Neuronal stem cell (in vitro differentiated cells): ENCODE results near the gene CRTAP.

Experiments used
- DNase-seq: peaks from one replicate; pipeline ENCODE4 v3.0.0-alpha.2; 2013; ENCODE audit warnings: low spot score
- H2AFZ ChIP-seq: one replicate; pipeline ENCODE4 v1.6.1; 2013; ENCODE audit warnings: mild to moderate bottlenecking, low read length, inconsistent platforms
- H2AK5ac ChIP-seq: 2 replicates; pipeline ENCODE4 v1.6.1; 2013; ENCODE audit warnings: low read depth, mild to moderate bottlenecking, inconsistent platforms, low read length, moderate library complexity, mixed read lengths
- H2BK120ac ChIP-seq: 2 replicates; pipeline ENCODE4 v1.6.1; 2013; ENCODE audit warnings: low read depth, mild to moderate bottlenecking, inconsistent platforms, low read length, moderate library complexity, mixed read lengths
- H2BK12ac ChIP-seq: one replicate; pipeline ENCODE4 v1.6.1; 2013; ENCODE audit warnings: low read length, inconsistent platforms
- H2BK15ac ChIP-seq: 2 replicates; pipeline ENCODE4 v1.6.1; 2013; ENCODE audit warnings: mild to moderate bottlenecking, low read length, inconsistent platforms, mixed read lengths
- H2BK5ac ChIP-seq: one replicate; pipeline ENCODE4 v1.6.1; 2013; ENCODE audit warnings: inconsistent platforms, mild to moderate bottlenecking, low read length, moderate library complexity
- H3K14ac ChIP-seq: one replicate; pipeline ENCODE4 v1.6.1; 2013; ENCODE audit warnings: low read length, inconsistent platforms
- H3K18ac ChIP-seq: 2 replicates; pipeline ENCODE4 v1.6.1; 2013; ENCODE audit warnings: low read length, inconsistent platforms
- H3K23ac ChIP-seq: 2 replicates; pipeline ENCODE4 v1.6.1; 2013; ENCODE audit warnings: low read depth, mild to moderate bottlenecking, mixed read lengths, low read length, inconsistent platforms; ENCODE audit not compliant: poor library complexity
- H3K27ac ChIP-seq: replicated peaks from 3 replicates; pipeline ENCODE4 v1.5.1; 2013; ENCODE audit warnings: low read length, inconsistent platforms
- H3K27me3 ChIP-seq, 3 experiments: 2 replicates each; pipeline ENCODE4 v1.6.1; 2013; ENCODE audit warnings: low read length in 3 of 3, mild to moderate bottlenecking in 2 of 3, inconsistent platforms in 1 of 3, low read depth in 1 of 3, mixed read lengths in 1 of 3, moderate library complexity in 1 of 3; ENCODE audit not compliant: control insufficient read depth in 3 of 3, insufficient read depth in 3 of 3
- H3K36me3 ChIP-seq, 2 donors: replicated peaks in 1 of 2; 2 replicates each; pipeline ENCODE4 v1.6.1; 2013; ENCODE audit warnings: low read length in 2 of 2; ENCODE audit not compliant: control insufficient read depth in 2 of 2, insufficient read depth in 2 of 2
- H3K4ac ChIP-seq: 2 replicates; pipeline ENCODE4 v1.6.1; 2013; ENCODE audit warnings: inconsistent platforms, mild to moderate bottlenecking, low read length, moderate library complexity
- H3K4me1 ChIP-seq, 2 donors: 1 replicate in 1 of 2; 2 replicates in 1 of 2; pipeline ENCODE4 v1.6.1; 2013; ENCODE audit warnings: low read length in 2 of 2, low read depth in 1 of 2; ENCODE audit not compliant: control insufficient read depth in 2 of 2, insufficient read depth in 1 of 2
- H3K4me2 ChIP-seq: one replicate; pipeline ENCODE4 v1.6.1; 2013; ENCODE audit warnings: mild to moderate bottlenecking, low read length, inconsistent platforms; ENCODE audit not compliant: insufficient read depth, poor library complexity, severe bottlenecking
- H3K4me3 ChIP-seq, 2 donors: 2 replicates each; pipeline ENCODE4 v1.5.1; 2013; ENCODE audit warnings: low read length in 2 of 2, mild to moderate bottlenecking in 2 of 2, inconsistent platforms in 1 of 2, moderate library complexity in 1 of 2
- H3K79me1 ChIP-seq: one replicate; pipeline ENCODE4 v1.6.1; 2013; ENCODE audit warnings: low read depth, mild to moderate bottlenecking, inconsistent platforms, low read length, moderate library complexity
- H3K9ac ChIP-seq: one replicate; pipeline ENCODE4 v1.6.1; 2013; ENCODE audit warnings: mild to moderate bottlenecking, low read depth, low read length, inconsistent platforms; ENCODE audit not compliant: poor library complexity
- H3K9me3 ChIP-seq, 2 donors: replicated peaks in 1 of 2; 2 replicates each; pipeline versions ENCODE3 to v1.6.1; 2013; ENCODE audit warnings: low read length in 2 of 2, mild to moderate bottlenecking in 2 of 2, inconsistent platforms in 1 of 2, low read depth in 1 of 2, mixed read lengths in 1 of 2, moderate library complexity in 1 of 2; ENCODE audit not compliant: control insufficient read depth in 2 of 2, insufficient read depth in 1 of 2
- H4K8ac ChIP-seq: one replicate; pipeline ENCODE4 v1.6.1; 2013; ENCODE audit warnings: low read depth, mild to moderate bottlenecking, inconsistent platforms, low read length, moderate library complexity
- H4K91ac ChIP-seq: one replicate; pipeline ENCODE4 v1.6.1; 2013; ENCODE audit warnings: low read length, low read depth, mild to moderate bottlenecking, inconsistent platforms; ENCODE audit not compliant: poor library complexity
- WGBS, 2 donors: extraction: QIAGEN DNeasy Blood & Tissue Kit; methylation state at CpG; one replicate each; pipeline ENCODE4 v1.1.7; 2013; ENCODE audit warnings: missing lambda C conversion rate in 2 of 2, mixed read lengths in 1 of 2; ENCODE audit not compliant: insufficient read length in 2 of 2, insufficient replicate concordance in 1 of 2; ENCODE audit errors: extremely low coverage in 2 of 2; 5-methylcytosine and 5-hydroxymethylcytosine counted together

The CRTAP gene

DNA sequence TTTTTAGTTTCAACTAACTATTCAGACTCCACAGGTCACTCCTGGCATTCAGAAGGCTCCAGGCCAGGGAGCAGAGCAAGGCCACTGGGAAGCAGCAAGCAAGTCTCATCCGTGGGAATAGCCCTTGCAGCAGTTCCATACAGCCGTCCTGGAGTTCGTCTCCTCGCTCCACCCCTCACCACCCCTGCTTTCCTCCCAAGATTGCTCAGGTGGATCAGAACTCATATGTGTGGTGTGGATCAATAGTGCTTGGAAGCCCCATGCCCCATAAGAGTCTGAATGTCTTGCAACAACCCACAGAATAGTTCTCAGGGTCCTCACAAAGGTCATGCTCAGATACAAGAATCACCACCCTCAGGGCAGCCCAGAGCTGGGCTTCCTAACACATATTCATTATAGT is 60.3 kb downstream of the CRTAP start:
- Histone ChIP-seq H3K18ac (no peak overlapping the region), H3K27me3 (no peaks in the 10 kb centered on the region), H3K9me3 (no peaks in the 10 kb centered on the region), H3K9ac (peak overlapping the region; percentile 39), H3K27ac (no peak overlapping the region), H3K4ac (no peak overlapping the region), H4K91ac (no peak overlapping the region), H2AFZ (no peak overlapping the region), H3K4me2 (no peak overlapping the region), H3K4me3 (no peak overlapping the region), H3K4me1 (no peaks in the 10 kb centered on the region), H2BK15ac (no peak overlapping the region), H3K14ac (no peak overlapping the region), H4K8ac (no peak overlapping the region), H2BK120ac (no peak overlapping the region), H2BK5ac (no peak overlapping the region), H2AK5ac (no peak overlapping the region), H2BK12ac (no peak overlapping the region), H3K79me1 (no peaks in the 10 kb centered on the region), H3K23ac (peak overlapping the region; percentile 27), H3K36me3 (no peaks in the 10 kb centered on the region)
- no CpG with 5 or more reads among the region's 4 CpGs for WGBS, 2 donors
- DNase-seq = no peak

DNA sequence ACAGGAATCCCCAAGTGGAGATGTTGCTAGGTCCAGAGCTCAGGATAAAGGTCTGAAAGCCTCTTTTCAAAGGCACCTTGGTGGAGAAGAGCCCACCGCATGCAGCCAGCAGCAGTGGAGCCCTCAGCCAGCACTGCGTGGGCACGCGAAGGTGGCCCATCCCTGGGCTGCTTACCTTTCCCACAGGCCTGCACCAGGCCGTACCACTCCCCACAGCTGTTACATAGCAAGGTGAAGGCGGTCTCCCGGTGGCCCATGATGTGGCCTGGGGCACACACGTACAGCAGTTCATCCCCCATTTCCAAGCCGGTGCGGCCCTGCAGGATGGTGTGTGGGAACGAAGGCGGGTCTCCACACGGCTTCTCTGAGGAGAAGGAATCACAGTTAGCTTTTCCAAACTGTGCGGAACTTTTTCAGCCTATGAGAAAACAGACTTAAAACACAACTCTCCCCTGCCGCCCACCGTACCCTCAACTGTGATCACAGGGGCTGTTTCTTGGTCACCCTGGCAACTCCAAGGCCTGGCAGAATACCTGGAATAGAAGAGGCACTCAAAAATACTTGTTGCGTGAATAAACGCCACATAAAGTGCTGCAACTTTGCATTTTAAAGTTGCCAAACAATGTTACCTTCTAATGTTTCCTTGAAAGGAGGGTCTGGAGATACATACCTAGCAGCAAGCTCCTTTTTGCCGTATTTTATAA is 61.0 kb downstream of the CRTAP start:
- no peaks in the 10 kb centered on the region for H3K4me1 ChIP-seq
- H2BK5ac ChIP-seq = no peak overlapping the region
- H3K36me3 ChIP-seq = no peaks in the 10 kb centered on the region
- no peak overlapping the region for H2BK12ac ChIP-seq
- no peak overlapping the region for H2BK120ac ChIP-seq
- no peak overlapping the region for H3K4ac ChIP-seq
- H3K9ac ChIP-seq = no peak overlapping the region
- H3K4me3 ChIP-seq = peak overlapping the region in 1 of 2 donors; percentile 53
- H2AFZ ChIP-seq = no peak overlapping the region
- H3K4me2 ChIP-seq = no peak overlapping the region
- H3K9me3 ChIP-seq = no peaks in the 10 kb centered on the region
- H3K27me3 ChIP-seq = no peaks in the 10 kb centered on the region
- no peak overlapping the region for H3K23ac ChIP-seq
- no peak overlapping the region for H4K91ac ChIP-seq
- H2AK5ac ChIP-seq = no peak overlapping the region
- no peak overlapping the region for H3K18ac ChIP-seq
- no peak overlapping the region for H4K8ac ChIP-seq
- no peak overlapping the region for H3K27ac ChIP-seq
- WGBS, 2 donors = no CpG with 5 or more reads among the region's 19 CpGs
- H2BK15ac ChIP-seq = no peak overlapping the region
- no peaks in the 10 kb centered on the region for H3K79me1 ChIP-seq
- H3K14ac ChIP-seq = no peak overlapping the region
- DNase-seq = no peak

DNA sequence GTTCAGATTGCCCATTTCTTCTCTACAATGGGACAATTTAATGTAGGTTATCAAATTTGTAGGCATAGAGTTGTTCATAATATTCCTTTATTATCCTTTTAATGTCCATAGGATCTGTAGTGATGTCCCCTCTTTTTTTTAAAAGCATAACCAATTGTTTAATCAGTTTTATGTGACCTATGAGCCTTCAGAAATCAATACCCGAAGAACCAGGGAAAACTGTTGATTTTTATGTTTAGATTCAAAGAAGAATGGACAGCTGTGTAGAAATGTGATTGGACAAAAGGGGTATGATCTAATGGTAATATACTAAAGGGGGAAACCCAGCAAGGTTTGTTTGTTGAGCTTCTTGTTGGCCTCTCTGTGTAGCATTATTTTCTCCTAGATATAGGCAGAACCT is 65.3 kb downstream of the CRTAP start:
- peaks cover 0 to 2% of the 10 kb centered on the region in 2 donors for H3K36me3 ChIP-seq
- H3K4me3 ChIP-seq = no peak overlapping the region
- no peak overlapping the region for H3K9ac ChIP-seq
- H3K9me3 ChIP-seq = no peaks in the 10 kb centered on the region
- no peak for DNase-seq
- H3K4ac ChIP-seq = no peak overlapping the region
- no peak overlapping the region for H2BK12ac ChIP-seq
- H2AFZ ChIP-seq = no peak overlapping the region
- no peak overlapping the region for H2BK120ac ChIP-seq
- H3K27me3 ChIP-seq = no peaks in the 10 kb centered on the region
- no peak overlapping the region for H3K18ac ChIP-seq
- H3K14ac ChIP-seq = no peak overlapping the region
- H3K23ac ChIP-seq = no peak overlapping the region
- no peak overlapping the region for H4K91ac ChIP-seq
- no peak overlapping the region for H3K4me2 ChIP-seq
- no peak overlapping the region for H2AK5ac ChIP-seq
- H4K8ac ChIP-seq = no peak overlapping the region
- no peaks in the 10 kb centered on the region for H3K79me1 ChIP-seq
- H3K4me1 ChIP-seq = no peaks in the 10 kb centered on the region
- H2BK15ac ChIP-seq = no peak overlapping the region
- no peak overlapping the region for H3K27ac ChIP-seq
- H2BK5ac ChIP-seq = no peak overlapping the region
- WGBS, 2 donors = no CpG with 5 or more reads among the region's 1 CpG

DNA sequence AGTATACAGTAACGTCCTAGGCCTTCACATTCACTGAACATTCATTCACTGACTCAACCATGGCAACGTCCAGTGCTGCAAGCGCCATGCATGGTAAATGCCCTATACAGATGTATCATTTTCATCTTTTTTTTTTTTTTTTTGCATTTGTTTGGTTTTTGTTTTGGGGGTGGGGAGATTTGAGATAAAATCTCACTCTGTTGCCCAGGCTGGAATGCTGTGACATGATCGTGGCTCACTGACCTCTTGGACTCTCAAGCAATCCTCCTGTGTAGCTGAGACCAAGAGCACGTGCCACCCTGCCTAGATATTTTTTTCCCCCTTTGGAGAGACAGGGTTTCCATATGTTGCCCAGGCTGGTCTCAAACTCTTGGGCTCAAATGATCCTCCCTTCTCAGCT is 67.4 kb downstream of the CRTAP start:
- H4K8ac ChIP-seq = no peak overlapping the region
- H3K27me3 ChIP-seq = peaks cover 0 to 7% (median 0%) of the 10 kb centered on the region in 3 experiments
- no peak overlapping the region for H2AK5ac ChIP-seq
- H3K18ac ChIP-seq = no peak overlapping the region
- H3K36me3 ChIP-seq = peaks cover 0 to 2% of the 10 kb centered on the region in 2 donors
- no peak overlapping the region for H4K91ac ChIP-seq
- H3K4me3 ChIP-seq = peak overlapping the region in 1 of 2 donors; percentile 16
- no peak overlapping the region for H3K27ac ChIP-seq
- H2BK12ac ChIP-seq = no peak overlapping the region
- no peaks in the 10 kb centered on the region for H3K9me3 ChIP-seq
- H2BK120ac ChIP-seq = no peak overlapping the region
- H3K14ac ChIP-seq = no peak overlapping the region
- no peak overlapping the region for H2AFZ ChIP-seq
- no peak overlapping the region for H3K4me2 ChIP-seq
- no peak overlapping the region for H3K4ac ChIP-seq
- WGBS, 2 donors = no CpG with 5 or more reads among the region's 5 CpGs
- no peaks in the 10 kb centered on the region for H3K4me1 ChIP-seq
- H2BK5ac ChIP-seq = no peak overlapping the region
- no peak for DNase-seq
- H3K23ac ChIP-seq = no peak overlapping the region
- no peak overlapping the region for H2BK15ac ChIP-seq
- H3K9ac ChIP-seq = no peak overlapping the region
- H3K79me1 ChIP-seq = no peaks in the 10 kb centered on the region
